Measurements from ENCODE around the gene IBA57. TPM values are rescaled to one million over a fixed set of nuclear protein-coding genes. Genes with fewer than 3 reads are reported as not detected.

The IBA57 gene
- polyA plus RNA-seq, 1 of the 3 experiments (the other 2 are of a cell fraction): 1.8 TPM

GRCh38 chr1:228197555-228198147, 32.0 kb downstream of the IBA57 start:
- 65% methylated on average over 3 of the region's 4 CpGs for WGBS (ENCODE audit: low lambda C conversion rate)
- ChIA-PET POLR2A (interaction anchor here (0.7 kb wide), 1 partner anchor 19 kb away, joined by 3 read pairs; no protein-coding TSS in a partner anchor), CTCF (no interaction called here)
- Histone ChIP-seq H3K9me2 (no peaks in the 10 kb centered on the region), H3K27me3 (ENCODE audit: insufficient read depth) (no peaks in the 10 kb centered on the region), H3K9ac (no peak overlapping the region), H3K79me2 (ENCODE audit: insufficient read depth) (no peaks in the 10 kb centered on the region), H3K9me3 (peaks cover 9% of the 10 kb centered on the region), H3F3A (replicated peaks; ENCODE audit: insufficient read depth) (peaks cover 7% of the 10 kb centered on the region), H4K20me1 (ENCODE audit: insufficient read depth) (no peaks in the 10 kb centered on the region), H2AFZ (ENCODE audit: low read depth) (no peak overlapping the region), H3K27ac (ENCODE audit: low read depth in 2 of 2, low read length in 1 of 2) (no peak overlapping the region), H3K4me2 (no peak overlapping the region), H3K4me1 (ENCODE audit: control insufficient read depth in 1 of 2, insufficient read depth in 2 of 2, low read depth in 1 of 2, low read length in 1 of 2) (no peaks in the 10 kb centered on the region), H3K4me3 (ENCODE audit: low read depth in 2 of 2, low read length in 1 of 2) (no peak overlapping the region), H3K36me3 (replicated peaks in 1 of 2; ENCODE audit: control insufficient read depth in 1 of 2, insufficient read depth in 2 of 2, low read length in 1 of 2) (peaks cover 0 to 3% of the 10 kb centered on the region in 2 experiments)
- TF ChIP-seq FOSL2 (IDR thresholded peaks at IDR 0.05; ENCODE audit: borderline replicate concordance, low read depth) (no peak), RAD21 (IDR thresholded peaks at IDR 0.05; ENCODE audit: low read length) (no peak), RXRA (IDR thresholded peaks at IDR 0.05; ENCODE audit: borderline replicate concordance, low read depth) (no peak), YY1 (IDR thresholded peaks at IDR 0.05; ENCODE audit: low read depth) (no peak), USF2 (IDR thresholded peaks at IDR 0.05; ENCODE audit: borderline replicate concordance, low read depth, low read length) (no peak), RCOR1 (IDR thresholded peaks at IDR 0.05; ENCODE audit: low read length) (no peak), NRF1 (IDR thresholded peaks at IDR 0.05; ENCODE audit: low read depth, low read length) (no peak), GABPA (IDR thresholded peaks at IDR 0.05; ENCODE audit: low read depth) (no peak), USF1 (IDR thresholded peaks at IDR 0.05; ENCODE audit: borderline replicate concordance, low read depth) (no peak), EZH2phosphoT487 (IDR thresholded peaks at IDR 0.05; ENCODE audit: borderline replicate concordance, low read depth) (no peak), MXI1 (IDR thresholded peaks at IDR 0.05; ENCODE audit: low read depth, low read length) (no peak), NFIC (IDR thresholded peaks at IDR 0.05; ENCODE audit: borderline replicate concordance) (no peak), JUND (IDR thresholded peaks at IDR 0.05) (no peak), GATA2 (CRISPR knock-in tag; IDR thresholded peaks at IDR 0.05) (no peak)
- TF ChIP-seq, protein P1, sequence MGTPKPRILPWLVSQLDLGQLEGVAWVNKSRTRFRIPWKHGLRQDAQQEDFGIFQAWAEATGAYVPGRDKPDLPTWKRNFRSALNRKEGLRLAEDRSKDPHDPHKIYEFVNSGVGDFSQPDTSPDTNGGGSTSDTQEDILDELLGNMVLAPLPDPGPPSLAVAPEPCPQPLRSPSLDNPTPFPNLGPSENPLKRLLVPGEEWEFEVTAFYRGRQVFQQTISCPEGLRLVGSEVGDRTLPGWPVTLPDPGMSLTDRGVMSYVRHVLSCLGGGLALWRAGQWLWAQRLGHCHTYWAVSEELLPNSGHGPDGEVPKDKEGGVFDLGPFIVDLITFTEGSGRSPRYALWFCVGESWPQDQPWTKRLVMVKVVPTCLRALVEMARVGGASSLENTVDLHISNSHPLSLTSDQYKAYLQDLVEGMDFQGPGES (IDR thresholded peaks at IDR 0.05; ENCODE audit: low read depth, low read length): no peak
- TF ChIP-seq, protein P2, sequence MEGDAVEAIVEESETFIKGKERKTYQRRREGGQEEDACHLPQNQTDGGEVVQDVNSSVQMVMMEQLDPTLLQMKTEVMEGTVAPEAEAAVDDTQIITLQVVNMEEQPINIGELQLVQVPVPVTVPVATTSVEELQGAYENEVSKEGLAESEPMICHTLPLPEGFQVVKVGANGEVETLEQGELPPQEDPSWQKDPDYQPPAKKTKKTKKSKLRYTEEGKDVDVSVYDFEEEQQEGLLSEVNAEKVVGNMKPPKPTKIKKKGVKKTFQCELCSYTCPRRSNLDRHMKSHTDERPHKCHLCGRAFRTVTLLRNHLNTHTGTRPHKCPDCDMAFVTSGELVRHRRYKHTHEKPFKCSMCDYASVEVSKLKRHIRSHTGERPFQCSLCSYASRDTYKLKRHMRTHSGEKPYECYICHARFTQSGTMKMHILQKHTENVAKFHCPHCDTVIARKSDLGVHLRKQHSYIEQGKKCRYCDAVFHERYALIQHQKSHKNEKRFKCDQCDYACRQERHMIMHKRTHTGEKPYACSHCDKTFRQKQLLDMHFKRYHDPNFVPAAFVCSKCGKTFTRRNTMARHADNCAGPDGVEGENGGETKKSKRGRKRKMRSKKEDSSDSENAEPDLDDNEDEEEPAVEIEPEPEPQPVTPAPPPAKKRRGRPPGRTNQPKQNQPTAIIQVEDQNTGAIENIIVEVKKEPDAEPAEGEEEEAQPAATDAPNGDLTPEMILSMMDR (IDR thresholded peaks at IDR 0.05): no peak
- DNase-seq: no peak
